SJCRH30 (cell line): Measurements from ENCODE around the gene HGFAC. TPM values are rescaled to one million over a fixed set of nuclear protein-coding genes. Genes with fewer than 3 reads are reported as not detected.

ENCODE experiments used
- DNase-seq, 2 experiments: peaks; one replicate each; pipeline ENCODE4 v3.0.0-alpha.2; 2015 to 2020
- H3K27ac ChIP-seq: fragments of 250-450 bp; sonication (Bioruptor Pico); 2 replicates; pipeline ENCODE4 v1.5.1; 2020; ENCODE audit warnings: mild to moderate bottlenecking, moderate library complexity
- H3K27me3 ChIP-seq: fragments of 250-450 bp; sonication (Bioruptor Pico); 2 replicates; pipeline ENCODE4 v1.5.1; 2020; ENCODE audit warnings: mild to moderate bottlenecking, moderate library complexity
- H3K36me3 ChIP-seq: fragments of 250-450 bp; sonication (Bioruptor Pico); 2 replicates; pipeline ENCODE4 v1.5.1; 2020; ENCODE audit warnings: mild to moderate bottlenecking, moderate library complexity
- H3K4me1 ChIP-seq: fragments of 250-450 bp; sonication (Bioruptor Pico); 2 replicates; pipeline ENCODE4 v1.5.1; 2020; ENCODE audit warnings: mild to moderate bottlenecking, moderate library complexity
- H3K4me3 ChIP-seq: fragments of 250-450 bp; sonication (Bioruptor Pico); 2 replicates; pipeline ENCODE4 v1.5.1; 2020; ENCODE audit warnings: mild to moderate bottlenecking, moderate library complexity
- H3K9me3 ChIP-seq: fragments of 250-450 bp; sonication (Bioruptor Pico); replicated peaks from 2 replicates; pipeline ENCODE4 v1.5.1; 2020; ENCODE audit warnings: mild to moderate bottlenecking, moderate library complexity
- total RNA-seq: library from RNA; depleted of rRNA; stranded (reverse); fragments of >200 nt; shearing (Covaris generic); gene quantifications from 2 replicates; pipeline ENCODE4 v1.2.3, GENCODE V29; 2014

HGFAC gene
- total RNA-seq, 1 experiment from 2014 or later, result 0.12 TPM

DNA sequence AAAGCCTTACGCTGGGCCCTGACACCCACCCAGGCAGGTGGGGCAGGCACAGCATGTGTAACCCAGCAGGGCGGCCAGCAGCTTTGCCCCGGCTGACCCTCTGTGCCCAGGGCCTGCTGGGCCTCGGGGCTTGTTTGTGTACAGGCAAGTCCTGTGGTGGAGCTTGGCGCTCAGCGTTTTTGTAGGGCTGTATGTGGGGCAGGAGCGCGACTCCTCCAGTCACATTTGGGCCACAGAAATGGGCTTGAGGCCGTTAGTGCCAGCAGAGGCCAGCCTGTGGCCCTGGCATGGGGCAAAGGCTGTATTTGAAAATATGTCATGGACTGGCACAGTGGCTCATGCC is 14.7 kb upstream of the HGFAC start:
- Histone ChIP-seq H3K4me1 (peaks cover 21% of the 10 kb centered on the region; the same call in 1 of the 2 replicates), H3K9me3 (no peaks in the 10 kb centered on the region), H3K27ac (no peak overlapping the region), H3K4me3 (no peak overlapping the region), H3K27me3 (no peaks in the 10 kb centered on the region), H3K36me3 (peaks cover 3% of the 10 kb centered on the region; the same call in 1 of the 2 replicates)
- no peak for DNase-seq

GRCh38 chr4:3427706-3428446 is 13.9 kb upstream of the HGFAC start:
- H3K36me3 ChIP-seq, result peaks cover 3% of the 10 kb centered on the region; the same call in 1 of the 2 replicates
- no peak overlapping the region for H3K27ac ChIP-seq
- DNase-seq, result no peak
- no peaks in the 10 kb centered on the region for H3K27me3 ChIP-seq
- H3K4me3 ChIP-seq, result no peak overlapping the region
- no peaks in the 10 kb centered on the region for H3K9me3 ChIP-seq
- H3K4me1 ChIP-seq, result peaks cover 26% of the 10 kb centered on the region; the same call in 1 of the 2 replicates

- H3K36me3 ChIP-seq, result peaks cover 3% of the 10 kb centered on the region; the same call in 1 of the 2 replicates
- H3K4me3 ChIP-seq, result no peak overlapping the region
- H3K27ac ChIP-seq, result peak overlapping the region; percentile 44
- no peaks in the 10 kb centered on the region for H3K27me3 ChIP-seq
- peaks cover 29% of the 10 kb centered on the region; the same call in 1 of the 2 replicates for H3K4me1 ChIP-seq
- no peaks in the 10 kb centered on the region for H3K9me3 ChIP-seq
- DNase-seq, result no peak
Measured at GRCh38 chr4:3429651-3430050, 12.1 kb upstream of the HGFAC start.

DNA sequence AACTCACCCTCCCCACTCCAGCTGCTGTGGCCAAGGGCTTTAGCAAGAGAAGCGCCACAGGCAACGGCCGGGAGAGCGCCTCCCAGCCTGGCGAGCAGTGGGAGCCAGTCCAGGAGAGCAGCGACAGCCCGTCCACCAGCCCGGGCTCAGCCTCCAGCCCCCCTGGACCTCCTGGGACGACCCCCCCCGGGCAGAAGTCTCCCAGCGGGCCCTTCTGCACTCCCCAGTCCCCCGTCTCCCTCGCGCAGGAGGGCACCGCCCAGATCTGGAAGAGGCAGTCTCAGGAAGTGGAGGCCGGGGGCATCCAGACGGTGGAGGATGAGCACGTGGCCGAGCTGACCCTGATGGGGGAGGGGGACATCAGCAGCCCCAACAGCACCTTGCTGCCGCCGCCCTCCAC is 11.2 kb upstream of the HGFAC start:
- DNase-seq, result no peak
- no peaks in the 10 kb centered on the region for H3K9me3 ChIP-seq

DNA sequence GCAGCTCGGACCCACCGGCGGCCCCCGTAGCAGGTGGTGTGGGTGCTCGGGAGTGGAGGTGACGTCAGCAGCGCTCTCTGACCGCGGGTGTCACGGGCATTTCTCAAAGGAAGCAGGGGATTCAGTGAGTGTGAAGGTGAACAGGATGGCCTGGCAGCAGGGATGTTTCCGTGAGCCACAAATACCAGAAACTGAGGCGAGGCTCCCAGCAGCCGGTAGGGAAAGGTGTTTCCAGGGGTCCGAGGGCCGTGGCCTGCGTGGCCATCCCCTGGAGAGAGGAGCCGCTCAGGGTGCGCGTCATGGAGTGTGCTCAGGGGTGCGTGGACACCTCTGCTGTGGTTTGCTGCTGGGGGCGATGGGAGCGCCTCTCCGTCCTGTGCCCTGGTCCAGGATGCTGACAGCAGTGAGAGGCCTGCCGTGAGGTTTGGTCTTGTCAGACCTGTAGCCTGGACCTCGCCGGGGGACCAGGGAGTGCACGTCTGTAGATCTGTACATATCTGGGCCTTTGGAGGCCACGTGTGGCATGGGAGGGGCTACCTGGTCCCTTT is 10.2 kb upstream of the HGFAC start:
- H3K27ac ChIP-seq, result no peak overlapping the region
- H3K36me3 ChIP-seq, result peaks cover 3% of the 10 kb centered on the region; the same call in 1 of the 2 replicates
- H3K9me3 ChIP-seq, result no peaks in the 10 kb centered on the region
- H3K4me3 ChIP-seq, result no peak overlapping the region
- peaks cover 31% of the 10 kb centered on the region; the same call in 1 of the 2 replicates for H3K4me1 ChIP-seq
- no peak for DNase-seq
- no peaks in the 10 kb centered on the region for H3K27me3 ChIP-seq

More for the DNA sequence above, 11.2 kb upstream of the HGFAC start:
- Histone ChIP-seq H3K27ac (no peak overlapping the region), H3K36me3 (peaks cover 3% of the 10 kb centered on the region; the same call in 1 of the 2 replicates), H3K27me3 (no peaks in the 10 kb centered on the region), H3K4me1 (peaks cover 29% of the 10 kb centered on the region; the same call in 1 of the 2 replicates), H3K4me3 (no peak overlapping the region)

DNA sequence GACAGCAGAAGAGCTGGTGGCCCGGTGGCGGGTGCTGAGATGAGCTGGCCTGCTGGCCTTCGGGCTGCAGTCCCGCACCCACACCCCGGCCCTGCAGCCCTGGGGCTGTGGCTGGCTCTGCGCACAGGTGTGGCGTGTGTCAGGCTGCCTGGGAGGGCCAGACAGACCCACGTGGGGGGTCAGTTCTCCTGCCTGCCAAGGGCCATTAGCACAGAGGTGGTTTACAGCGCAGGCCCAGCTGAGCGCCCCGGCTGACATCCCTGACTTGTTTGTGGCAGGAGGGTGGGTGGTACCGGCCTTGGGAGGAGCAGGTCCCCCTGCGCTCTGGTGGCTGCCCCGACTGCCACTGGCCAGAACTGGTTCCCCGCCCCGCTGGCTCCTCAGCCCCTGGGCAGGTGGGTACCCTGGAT is 9.4 kb upstream of the HGFAC start:
- no peaks in the 10 kb centered on the region for H3K9me3 ChIP-seq
- H3K4me3 ChIP-seq, result no peak overlapping the region
- peaks cover 3% of the 10 kb centered on the region; the same call in 1 of the 2 replicates for H3K36me3 ChIP-seq
- no peaks in the 10 kb centered on the region for H3K27me3 ChIP-seq
- DNase-seq, result peak; percentile 53 to 57
- H3K4me1 ChIP-seq, result peaks cover 39% of the 10 kb centered on the region; the same call in 1 of the 2 replicates
- no peak overlapping the region for H3K27ac ChIP-seq

GRCh38 chr4:3433138-3433869 is 8.5 kb upstream of the HGFAC start:
- Histone ChIP-seq H3K4me1 (peaks cover 40% of the 10 kb centered on the region; the same call in 1 of the 2 replicates), H3K27me3 (no peaks in the 10 kb centered on the region), H3K4me3 (no peak overlapping the region), H3K27ac (no peak overlapping the region), H3K36me3 (peaks cover 2% of the 10 kb centered on the region; the same call in 1 of the 2 replicates), H3K9me3 (no peaks in the 10 kb centered on the region)
- no peak for DNase-seq

DNA sequence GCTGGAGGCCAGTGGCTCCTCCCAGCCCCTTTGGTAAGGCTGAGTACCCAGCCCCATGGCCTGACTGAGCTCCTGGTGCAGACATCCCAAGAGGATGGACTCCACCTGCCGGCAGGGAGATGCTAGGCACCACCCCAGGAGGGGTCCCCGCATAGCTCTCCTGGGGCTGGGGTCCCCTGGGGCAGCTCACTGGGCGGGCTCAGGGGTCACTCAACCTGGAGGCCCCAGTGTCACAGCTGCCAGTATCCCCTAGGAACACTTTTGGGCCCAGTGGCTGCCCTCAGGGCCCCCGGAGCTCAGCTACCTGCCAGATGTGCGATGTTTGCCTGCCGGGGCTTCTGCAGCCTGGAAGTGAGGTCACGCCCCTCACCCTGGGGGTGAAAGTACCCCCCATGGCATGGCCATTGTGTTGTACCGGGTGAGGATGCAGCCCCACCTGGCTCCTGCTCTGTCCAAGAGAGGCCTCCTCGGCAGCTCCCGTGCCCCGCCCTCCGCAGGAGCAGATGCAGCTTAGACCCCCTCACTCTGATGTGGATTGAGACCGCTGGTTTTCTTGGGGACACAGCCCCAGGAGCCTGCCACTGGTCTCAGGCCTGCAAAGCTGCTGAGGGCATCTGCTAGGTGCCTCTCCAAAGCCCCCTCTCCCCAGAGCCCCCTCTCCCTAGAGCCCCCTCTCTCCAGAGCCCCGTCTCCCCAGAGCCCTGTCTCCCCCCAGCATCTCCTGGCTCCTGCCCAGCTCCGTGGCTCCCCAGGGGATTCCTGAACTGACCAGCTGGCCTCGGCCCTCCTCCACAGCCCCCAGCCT is 6.7 kb upstream of the HGFAC start:
- H3K36me3 ChIP-seq, result no peaks in the 10 kb centered on the region
- H3K4me3 ChIP-seq, result no peak overlapping the region
- peaks cover 32% of the 10 kb centered on the region for H3K4me1 ChIP-seq
- no peaks in the 10 kb centered on the region for H3K27me3 ChIP-seq
- H3K27ac ChIP-seq, result no peak overlapping the region
- DNase-seq, result no peak
- H3K9me3 ChIP-seq, result no peaks in the 10 kb centered on the region

DNA sequence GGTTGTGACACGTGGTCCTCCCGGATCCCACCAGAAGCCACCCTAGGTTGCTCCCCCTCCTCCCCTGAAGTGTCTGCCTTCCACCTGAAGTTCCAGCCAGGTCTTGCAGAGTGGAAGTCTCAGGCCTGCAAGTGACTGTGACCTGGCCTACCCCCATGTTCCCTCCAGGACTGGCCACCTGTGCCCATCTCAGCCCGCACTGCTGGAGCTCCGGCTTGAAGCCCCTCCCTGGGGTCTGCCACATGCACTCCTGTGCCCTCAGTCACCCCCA is 6.1 kb upstream of the HGFAC start:
- no peak overlapping the region for H3K4me3 ChIP-seq
- no peaks in the 10 kb centered on the region for H3K36me3 ChIP-seq
- no peak overlapping the region for H3K27ac ChIP-seq
- no peaks in the 10 kb centered on the region for H3K27me3 ChIP-seq
- peaks cover 35% of the 10 kb centered on the region for H3K4me1 ChIP-seq
- no peak for DNase-seq
- no peaks in the 10 kb centered on the region for H3K9me3 ChIP-seq

DNA sequence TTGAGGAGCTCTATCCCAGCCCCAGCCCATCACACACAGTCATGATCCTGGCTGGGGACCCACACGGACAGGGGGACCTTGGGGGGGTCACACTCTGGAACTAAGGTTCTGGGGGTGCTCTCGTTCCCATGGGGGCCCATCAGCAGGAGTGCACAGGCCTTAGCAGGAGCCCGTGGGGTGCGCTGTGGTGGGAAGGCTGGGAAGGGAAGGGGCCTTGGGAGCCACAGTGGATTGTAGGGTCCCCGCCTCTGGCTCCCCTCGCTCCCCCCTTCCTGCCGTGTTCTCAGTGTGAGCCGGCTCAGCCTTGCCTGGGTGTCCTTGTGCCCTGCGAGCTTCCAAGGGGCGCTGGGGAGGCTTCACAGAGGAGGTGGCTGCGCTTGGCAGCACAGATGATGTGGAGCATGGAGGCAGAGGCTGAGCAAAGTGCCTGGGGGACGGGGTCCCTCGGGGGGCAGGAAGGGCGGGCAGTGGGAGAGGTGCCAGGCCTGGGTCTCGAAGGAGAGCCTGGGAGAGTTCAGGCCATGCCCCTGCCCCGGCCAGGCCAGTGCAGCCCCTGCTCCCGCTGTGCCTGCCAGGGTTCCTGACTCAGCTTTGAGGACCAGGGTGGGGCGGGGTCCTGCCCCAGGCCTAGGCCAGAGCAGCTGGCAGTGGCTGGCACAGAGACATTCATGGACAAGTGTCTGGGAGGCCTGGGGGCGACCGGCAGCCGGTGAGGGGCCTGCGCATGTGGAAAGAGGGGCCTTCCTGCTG is 5.5 kb upstream of the HGFAC start:
- H3K27me3 ChIP-seq, result no peaks in the 10 kb centered on the region
- no peak for DNase-seq
- no peak overlapping the region for H3K4me3 ChIP-seq
- no peaks in the 10 kb centered on the region for H3K36me3 ChIP-seq
- H3K4me1 ChIP-seq, result peaks cover 37% of the 10 kb centered on the region
- H3K9me3 ChIP-seq, result no peaks in the 10 kb centered on the region
- H3K27ac ChIP-seq, result no peak overlapping the region

DNA sequence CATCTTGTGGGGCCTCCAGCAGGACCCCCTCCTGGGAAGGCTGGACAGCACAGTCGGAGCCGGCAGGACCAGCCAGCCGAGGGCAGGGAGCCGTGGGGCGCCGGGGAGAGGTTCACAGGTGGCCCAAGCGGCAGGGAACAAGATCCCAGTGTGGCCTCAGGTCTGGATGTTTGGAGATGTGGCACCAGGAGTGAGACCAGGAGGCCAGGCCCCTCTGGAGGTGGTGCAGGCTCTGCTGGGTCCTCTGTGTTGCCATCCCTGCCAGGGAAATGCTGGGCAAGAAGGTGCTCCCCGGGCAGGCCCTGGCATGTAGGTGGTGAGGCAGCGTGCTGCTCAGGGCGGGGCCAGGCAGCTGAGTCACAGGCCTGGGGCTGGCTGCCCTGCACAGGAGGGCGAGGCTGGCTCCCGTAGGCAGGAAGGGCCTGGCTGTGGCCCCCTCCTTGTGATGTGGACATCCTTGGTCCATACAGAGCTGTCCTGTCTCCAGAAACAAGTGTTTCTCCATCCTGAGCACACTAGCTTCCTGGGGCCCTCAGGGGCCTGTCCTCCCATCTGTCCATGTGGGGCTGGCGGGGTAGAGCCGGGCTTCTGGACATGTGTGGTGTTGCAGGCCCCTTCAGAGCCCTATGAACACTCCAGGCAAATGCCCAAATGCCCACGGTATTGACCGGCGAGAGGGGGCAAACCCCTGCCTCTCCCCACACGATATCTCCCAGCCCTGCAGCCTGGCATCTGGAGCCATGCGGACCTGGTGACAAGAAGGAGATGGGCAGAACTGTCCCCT is 4.8 kb upstream of the HGFAC start:
- H3K4me3 ChIP-seq, result no peak overlapping the region
- H3K27ac ChIP-seq, result no peak overlapping the region
- H3K4me1 ChIP-seq, result peaks cover 35% of the 10 kb centered on the region
- no peaks in the 10 kb centered on the region for H3K36me3 ChIP-seq
- no peaks in the 10 kb centered on the region for H3K9me3 ChIP-seq
- DNase-seq, result no peak
- H3K27me3 ChIP-seq, result no peaks in the 10 kb centered on the region

- no peaks in the 10 kb centered on the region for H3K27me3 ChIP-seq
- no peak overlapping the region for H3K4me3 ChIP-seq
- H3K9me3 ChIP-seq, result no peaks in the 10 kb centered on the region
- peaks cover 32% of the 10 kb centered on the region for H3K4me1 ChIP-seq
- H3K36me3 ChIP-seq, result no peaks in the 10 kb centered on the region
- no peak for DNase-seq
- no peak overlapping the region for H3K27ac ChIP-seq
Measured at GRCh38 chr4:3437582-3437936, 4.2 kb upstream of the HGFAC start.

DNA sequence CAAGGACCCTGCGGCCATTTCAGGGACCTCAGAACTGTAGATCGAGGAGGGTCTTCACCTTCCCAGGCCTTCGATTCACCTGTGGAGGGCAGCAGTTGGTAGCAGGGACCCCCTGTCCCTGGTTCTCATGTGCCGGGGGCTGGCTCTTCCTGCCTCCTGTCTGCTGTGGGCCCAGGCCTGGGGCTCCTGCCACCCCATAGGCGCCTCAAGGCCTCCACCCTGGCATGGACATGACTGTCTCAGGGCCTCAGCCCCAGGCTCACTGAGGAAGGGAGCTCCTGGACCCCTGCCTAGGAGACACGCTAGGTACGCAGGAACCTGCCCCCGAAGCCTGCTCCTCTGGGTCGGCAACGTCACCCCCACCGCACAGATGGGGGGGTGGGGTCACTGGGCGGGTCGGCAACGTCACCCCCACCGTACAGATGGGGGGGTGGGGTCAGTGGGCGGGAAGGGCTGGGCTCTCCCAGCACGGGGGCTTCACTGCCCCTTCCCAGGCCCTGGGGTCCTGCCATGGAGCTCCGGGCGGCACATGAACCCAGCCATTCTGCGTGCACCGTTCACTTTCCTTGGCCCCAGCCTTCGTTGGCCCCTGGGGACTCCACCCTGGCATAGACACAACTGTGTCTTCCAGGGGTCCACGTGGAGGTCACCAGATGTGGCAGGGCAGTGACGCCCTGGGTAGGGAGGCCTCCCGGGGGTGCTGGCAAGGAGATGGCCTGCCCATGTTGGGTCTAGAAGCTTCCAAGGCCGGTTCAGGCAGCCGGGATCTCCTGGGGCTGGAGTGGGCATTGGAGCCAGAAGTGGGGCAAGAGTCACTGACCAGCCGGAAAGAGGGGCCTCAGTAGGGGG is 3.5 kb upstream of the HGFAC start:
- H3K27me3 ChIP-seq, result no peaks in the 10 kb centered on the region
- H3K36me3 ChIP-seq, result no peaks in the 10 kb centered on the region
- DNase-seq, result no peak
- no peak overlapping the region for H3K27ac ChIP-seq
- peaks cover 26% of the 10 kb centered on the region for H3K4me1 ChIP-seq
- H3K9me3 ChIP-seq, result no peaks in the 10 kb centered on the region
- H3K4me3 ChIP-seq, result no peak overlapping the region
